Measurements from ENCODE around the gene CCDC60.

- TF ChIP-seq CTCF (IDR thresholded peaks at IDR 0.05 in 2 of 3, conservative IDR thresholded peaks at IDR 0.05 in 1 of 3; ENCODE audit: control insufficient read depth in 2 of 3, extremely low read depth in 1 of 3, insufficient read depth in 1 of 3, low read depth in 3 of 3, low read length in 3 of 3) (no peak), SUZ12 (IDR thresholded peaks at IDR 0.05; ENCODE audit: unreplicated experiment) (no peak)
These were observed 20.2 kb upstream of the CCDC60 start for GRCh38 chr12:119314290-119314689.

Data from GM12878 (cell line).